GM20431 (cell line): ENCODE measurements around the gene SLC41A1.
"Not testable (repeated sequence)": the region's sequence is repeated elsewhere in the genome, so short reads cannot be mapped to it uniquely, and the experiment has no call there.

ENCODE experiments used
- in situ Hi-C: fragments of 300-500 bp; cut with MseI, MboI; formaldehyde crosslinking; loops from one replicate; pipeline ENCODE4 v1.15.0; 2020; ENCODE audit warnings: low sequenced_read_pairs; ENCODE audit not compliant: unreplicated experiment

The SLC41A1 gene

GRCh38 chr1:205824180-205824579 is 11.2 kb upstream of the SLC41A1 start:
- in situ Hi-C loops: no loop called here

- in situ Hi-C loops: not testable (repeated sequence)
Observed at GRCh38 chr1:205823260-205823659, 10.3 kb upstream of the SLC41A1 start.

- in situ Hi-C loops: no loop called here
Observed at GRCh38 chr1:205822397-205822796, 9.4 kb upstream of the SLC41A1 start.

GRCh38 chr1:205817988-205818387 is 5.0 kb upstream of the SLC41A1 start:
- in situ Hi-C loops: no loop called here

GRCh38 chr1:205817364-205817763 is 4.4 kb upstream of the SLC41A1 start:
- in situ Hi-C loops: no loop called here

- in situ Hi-C loops: no loop called here
Observed at GRCh38 chr1:205813755-205814058, 709 bp upstream of the SLC41A1 start.

GRCh38 chr1:205812271-205812877 is 624 bp downstream of the SLC41A1 start:
- in situ Hi-C loops: no loop called here

- in situ Hi-C loops: no loop called here
Observed at GRCh38 chr1:205811660-205812059, 1.3 kb downstream of the SLC41A1 start.

- in situ Hi-C loops: no loop called here
Observed at GRCh38 chr1:205810448-205811157, 2.4 kb downstream of the SLC41A1 start.

GRCh38 chr1:205809942-205810345 is 3.1 kb downstream of the SLC41A1 start:
- in situ Hi-C loops: no loop called here

GRCh38 chr1:205809469-205809868 is 3.5 kb downstream of the SLC41A1 start:
- in situ Hi-C loops: no loop called here

- in situ Hi-C loops: no loop called here
Observed at GRCh38 chr1:205805082-205805711, 7.8 kb downstream of the SLC41A1 start.

GRCh38 chr1:205804605-205805004 is 8.4 kb downstream of the SLC41A1 start:
- in situ Hi-C loops: no loop called here

- in situ Hi-C loops: no loop called here
Observed at GRCh38 chr1:205803986-205804385, 9.0 kb downstream of the SLC41A1 start.

- in situ Hi-C loops: no loop called here
Observed at GRCh38 chr1:205802060-205802459, 10.9 kb downstream of the SLC41A1 start.

GRCh38 chr1:205800981-205801703 is 11.9 kb downstream of the SLC41A1 start:
- in situ Hi-C loops: no loop called here

- in situ Hi-C loops: no loop called here
Observed at GRCh38 chr1:205800427-205800826, 12.6 kb downstream of the SLC41A1 start.

GRCh38 chr1:205798577-205798976 is 14.4 kb downstream of the SLC41A1 start:
- in situ Hi-C loops: loop anchor here (25.0 kb wide), 1 partner anchor 314 kb away; the partner anchor contains the start of gene AVPR1B

- in situ Hi-C loops: loop anchor here (25.0 kb wide), 1 partner anchor 315 kb away; the partner anchor contains the start of gene AVPR1B
Observed at GRCh38 chr1:205797168-205797567, 15.8 kb downstream of the SLC41A1 start.

- in situ Hi-C loops: loop anchor here (25.0 kb wide), 1 partner anchor 318 kb away; the partner anchor contains the start of gene AVPR1B
Observed at GRCh38 chr1:205794011-205794730, 18.8 kb downstream of the SLC41A1 start.
